Measurements from ENCODE around the gene CYP2A6.
"Not testable (repeated sequence)": the region's sequence is repeated elsewhere in the genome, so short reads cannot be mapped to it uniquely, and the experiment has no call there.

GRCh38 chr19:40832431-40832790 is 17.8 kb downstream of the CYP2A6 start:
- not testable (repeated sequence) for TF ChIP-seq ATF3 (IDR thresholded peaks at IDR 0.05); CTCF (IDR thresholded peaks at IDR 0.05; ENCODE audit: low read depth, low read length, missing input control); TAF1 (conservative IDR thresholded peaks at IDR 0.05); RAD21 (IDR thresholded peaks at IDR 0.05); SP1 (IDR thresholded peaks at IDR 0.05); HNF4A (conservative IDR thresholded peaks at IDR 0.05); MAX (IDR thresholded peaks at IDR 0.05); GABPA (IDR thresholded peaks at IDR 0.05 in 1 of 2, conservative IDR thresholded peaks at IDR 0.05 in 1 of 2); JUND (IDR thresholded peaks at IDR 0.05); EGR1 (IDR thresholded peaks at IDR 0.05; ENCODE audit: low read depth in 2 of 2); HNF4G (IDR thresholded peaks at IDR 0.05)
